Stimulated activated CD4-positive, alpha-beta T cell treated with anti-CD3 and anti-CD28 coated beads, Interleukin-1b, Interleukin-23, amount 100 ng/mL, for 4 hours (primary cell): ENCODE results near the gene RNF223.

Source experiments
- DNase-seq, 2 donors: peaks; one replicate each; pipeline ENCODE4 v3.0.0-alpha.2; 2020; ENCODE audit warnings: low read depth in 2 of 2

Gene RNF223

GRCh38 chr1:1073743-1074587 is at the start of gene RNF223:
RNF223 (minus strand) TSS chr1:1074306; CDS start chr1:1072566, 1,740 bp downstream.
- DNase-seq: no peak

- no peak for DNase-seq
Observed at GRCh38 chr1:1122981-1123480, 48.9 kb upstream of the RNF223 start.

GRCh38 chr1:1122078-1122811 is 48.1 kb upstream of the RNF223 start:
- DNase-seq: peak; percentile 84 to 85

GRCh38 chr1:1121611-1122077 is 47.5 kb upstream of the RNF223 start:
- no peak for DNase-seq

GRCh38 chr1:1120866-1121591 is 46.9 kb upstream of the RNF223 start:
- no peak for DNase-seq

- no peak for DNase-seq
Observed at GRCh38 chr1:1120096-1120495, 46.0 kb upstream of the RNF223 start.

GRCh38 chr1:1119272-1119890 is 45.3 kb upstream of the RNF223 start:
- DNase-seq: no peak

GRCh38 chr1:1118876-1119220 is 44.7 kb upstream of the RNF223 start:
- DNase-seq: no peak

GRCh38 chr1:1118011-1118875 is 44.1 kb upstream of the RNF223 start:
- DNase-seq: no peak

GRCh38 chr1:1117469-1117831 is 43.3 kb upstream of the RNF223 start:
- no peak for DNase-seq

GRCh38 chr1:1116701-1117468 is 42.8 kb upstream of the RNF223 start:
- DNase-seq: peak in 1 of 2 donors; percentile 21

- peak; percentile 97 to 99 for DNase-seq
Observed at GRCh38 chr1:1115786-1116700, 41.9 kb upstream of the RNF223 start, which contains the start of gene C1orf159. C1orf159 (minus strand) TSS chr1:1116089; CDS start chr1:1091543, 24,546 bp downstream.

- no peak for DNase-seq
Observed at GRCh38 chr1:1115136-1115785, 41.2 kb upstream of the RNF223 start.

- no peak for DNase-seq
Observed at GRCh38 chr1:1114431-1114830, 40.3 kb upstream of the RNF223 start.

- DNase-seq: no peak
Observed at GRCh38 chr1:1112237-1112985, 38.3 kb upstream of the RNF223 start.

- no peak for DNase-seq
Observed at GRCh38 chr1:1111516-1112236, 37.6 kb upstream of the RNF223 start.

GRCh38 chr1:1110561-1110971 is 36.5 kb upstream of the RNF223 start:
- DNase-seq: no peak
